Endodermal cell (in vitro differentiated cells): ENCODE measurements around the gene ADGRB2. TPM values are rescaled to one million over a fixed set of nuclear protein-coding genes. Genes with fewer than 3 reads are reported as not detected.

Experiments used
- DNase-seq: peaks from one replicate; pipeline ENCODE4 v3.0.0-alpha.2; 2017
- H3K27ac ChIP-seq: 2 replicates; pipeline ENCODE4 v1.5.1; 2013; ENCODE audit warnings: mild to moderate bottlenecking, low read depth, low read length, moderate library complexity
- H3K27me3 ChIP-seq: 2 replicates; pipeline ENCODE4 v1.6.1; 2013; ENCODE audit warnings: mild to moderate bottlenecking, low read length, moderate library complexity; ENCODE audit not compliant: insufficient read depth, control insufficient read depth, poor library complexity, severe bottlenecking
- H3K36me3 ChIP-seq: 2 replicates; pipeline ENCODE4 v1.7.0; 2013; ENCODE audit warnings: mild to moderate bottlenecking, low read length, moderate library complexity; ENCODE audit not compliant: control insufficient read depth, insufficient read depth
- H3K4me1 ChIP-seq: one replicate; pipeline ENCODE4 v1.7.0; 2013; ENCODE audit warnings: low read length; ENCODE audit not compliant: control insufficient read depth, insufficient read depth
- H3K4me3 ChIP-seq: 2 replicates; pipeline ENCODE4 v1.5.1; 2013; ENCODE audit warnings: mild to moderate bottlenecking, low read length, moderate library complexity
- H3K9ac ChIP-seq: 2 replicates; pipeline ENCODE4 v1.6.1; 2013; ENCODE audit warnings: mild to moderate bottlenecking, low read length, moderate library complexity; ENCODE audit not compliant: poor library complexity, severe bottlenecking; ENCODE audit errors: extremely low read depth
- H3K9me3 ChIP-seq: 2 replicates; pipeline ENCODE4 v1.6.1; 2013; ENCODE audit warnings: mild to moderate bottlenecking, low read length, moderate library complexity; ENCODE audit not compliant: control insufficient read depth
- H3K27ac Mint-ChIP-seq: 2 replicates; pipeline ENCODE4 v1.8.0; 2020; ENCODE audit warnings: mixed read lengths
- H3K27me3 Mint-ChIP-seq: 2 replicates; pipeline ENCODE4 v1.8.0; 2021; ENCODE audit warnings: mild to moderate bottlenecking, mixed read lengths; ENCODE audit not compliant: insufficient read depth
- H3K36me3 Mint-ChIP-seq: 2 replicates; pipeline ENCODE4 v1.8.0; 2020; ENCODE audit warnings: low read depth, mixed read lengths
- H3K4me1 Mint-ChIP-seq: 2 replicates; pipeline ENCODE4 v1.8.0; 2020; ENCODE audit warnings: mixed read lengths
- H3K4me3 Mint-ChIP-seq: 2 replicates; pipeline ENCODE4 v1.8.0; 2020; ENCODE audit warnings: mild to moderate bottlenecking, moderate library complexity, mixed read lengths
- H3K9me3 Mint-ChIP-seq: 2 replicates; pipeline ENCODE4 v1.8.0; 2020; ENCODE audit warnings: mild to moderate bottlenecking, mixed read lengths
- WGBS, 2 experiments: methylation state at CpG; one replicate each; pipeline versions ENCODE4 v1.1.5 to v1.1.7; 2013; ENCODE audit warnings: missing lambda C conversion rate in 2 of 2, mixed read lengths in 1 of 2; ENCODE audit not compliant: insufficient coverage in 1 of 2, insufficient read length in 1 of 2; 5-methylcytosine and 5-hydroxymethylcytosine counted together
- total RNA-seq, 2 donors: library from RNA; stranded (reverse); fragmentation: NEBNext Ultra II Directional in 1 of 2; extraction: Animal tissue kit (Norgen Biotek cat#: 25700) in 1 of 2; gene quantifications; 2 replicates in 1 of 2; 3 replicates in 1 of 2; pipeline ENCODE4 v1.2.1, GENCODE V29; 2021
- TF ChIP-seq, protein P1 (sequence below): fragments of 200-600 bp; sonication (generic); conservative IDR thresholded peaks from 2 replicates; pipeline ENCODE4 v1.5.0; 2021; ENCODE audit warnings: antibody characterized with exemption, mild to moderate bottlenecking

Gene ADGRB2
- total RNA-seq, 2 donors from 2014 or later, result 13.1 to 22.7 TPM

- Histone ChIP-seq H3K4me3 (no peak overlapping the region), H3K27me3 (peaks cover 12% of the 10 kb centered on the region), H3K27ac (no peak overlapping the region), H3K36me3 (no peaks in the 10 kb centered on the region), H3K4me1 (peaks cover 11% of the 10 kb centered on the region), H3K9me3 (no peaks in the 10 kb centered on the region), H3K9ac (no peak overlapping the region)
- no peak overlapping the region for H3K4me3 Mint-ChIP-seq
- no peak overlapping the region for H3K27ac Mint-ChIP-seq
- H3K9me3 Mint-ChIP-seq, result no peaks in the 10 kb centered on the region
- WGBS, 2 experiments, result 87 to 89% methylated on average over 6 to 7 of the region's 7 CpGs
- no peaks in the 10 kb centered on the region for H3K36me3 Mint-ChIP-seq
- TF ChIP-seq, protein P1, sequence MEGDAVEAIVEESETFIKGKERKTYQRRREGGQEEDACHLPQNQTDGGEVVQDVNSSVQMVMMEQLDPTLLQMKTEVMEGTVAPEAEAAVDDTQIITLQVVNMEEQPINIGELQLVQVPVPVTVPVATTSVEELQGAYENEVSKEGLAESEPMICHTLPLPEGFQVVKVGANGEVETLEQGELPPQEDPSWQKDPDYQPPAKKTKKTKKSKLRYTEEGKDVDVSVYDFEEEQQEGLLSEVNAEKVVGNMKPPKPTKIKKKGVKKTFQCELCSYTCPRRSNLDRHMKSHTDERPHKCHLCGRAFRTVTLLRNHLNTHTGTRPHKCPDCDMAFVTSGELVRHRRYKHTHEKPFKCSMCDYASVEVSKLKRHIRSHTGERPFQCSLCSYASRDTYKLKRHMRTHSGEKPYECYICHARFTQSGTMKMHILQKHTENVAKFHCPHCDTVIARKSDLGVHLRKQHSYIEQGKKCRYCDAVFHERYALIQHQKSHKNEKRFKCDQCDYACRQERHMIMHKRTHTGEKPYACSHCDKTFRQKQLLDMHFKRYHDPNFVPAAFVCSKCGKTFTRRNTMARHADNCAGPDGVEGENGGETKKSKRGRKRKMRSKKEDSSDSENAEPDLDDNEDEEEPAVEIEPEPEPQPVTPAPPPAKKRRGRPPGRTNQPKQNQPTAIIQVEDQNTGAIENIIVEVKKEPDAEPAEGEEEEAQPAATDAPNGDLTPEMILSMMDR, result no peak
- H3K27me3 Mint-ChIP-seq, result peaks cover 12% of the 10 kb centered on the region
- peaks cover 10% of the 10 kb centered on the region for H3K4me1 Mint-ChIP-seq
- DNase-seq, result no peak
Measured at GRCh38 chr1:31700468-31701090, 63.6 kb downstream of the ADGRB2 start.

DNA sequence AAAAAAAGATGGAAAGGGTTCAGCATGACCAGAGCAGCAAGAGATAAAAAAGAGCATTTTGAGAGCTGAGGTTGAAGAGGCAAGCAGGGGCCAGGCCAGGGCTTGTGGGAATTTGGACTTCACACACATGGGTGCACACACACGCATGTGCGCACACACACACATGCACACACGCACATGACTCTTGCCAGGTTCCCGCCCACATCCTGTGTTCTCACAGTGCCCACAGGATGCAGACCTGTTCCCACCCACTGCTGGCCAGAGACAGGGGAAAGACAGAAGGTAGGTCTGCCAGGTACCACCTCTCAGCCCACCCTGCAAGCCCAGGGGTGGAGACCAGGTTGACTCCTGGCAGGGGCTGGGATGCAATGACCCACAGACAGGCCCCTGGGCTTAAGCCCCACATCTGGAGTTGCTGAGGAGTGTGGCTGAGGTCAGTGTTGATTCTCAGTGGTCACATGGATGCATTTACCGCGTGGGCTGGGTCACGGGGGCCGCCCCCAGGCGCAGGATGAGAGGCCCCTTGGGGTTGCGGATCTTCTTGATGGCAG lies 64.7 kb downstream of the ADGRB2 start:
- no peaks in the 10 kb centered on the region for H3K9me3 Mint-ChIP-seq
- Histone ChIP-seq H3K4me1 (peaks cover 4% of the 10 kb centered on the region), H3K9ac (no peak overlapping the region), H3K9me3 (no peaks in the 10 kb centered on the region), H3K4me3 (no peak overlapping the region), H3K27ac (no peak overlapping the region), H3K27me3 (peaks cover 7% of the 10 kb centered on the region), H3K36me3 (no peaks in the 10 kb centered on the region)
- 89% methylated on average over 10 of the region's 10 CpGs; no CpG with 5 or more reads in 1 of the 2 experiments for WGBS, 2 experiments
- DNase-seq, result no peak
- H3K27ac Mint-ChIP-seq, result no peak overlapping the region
- H3K36me3 Mint-ChIP-seq, result no peaks in the 10 kb centered on the region
- H3K27me3 Mint-ChIP-seq, result peaks cover 6% of the 10 kb centered on the region
- peaks cover 1% of the 10 kb centered on the region for H3K4me1 Mint-ChIP-seq
- H3K4me3 Mint-ChIP-seq, result no peak overlapping the region
- TF ChIP-seq, protein P1, result no peak

DNA sequence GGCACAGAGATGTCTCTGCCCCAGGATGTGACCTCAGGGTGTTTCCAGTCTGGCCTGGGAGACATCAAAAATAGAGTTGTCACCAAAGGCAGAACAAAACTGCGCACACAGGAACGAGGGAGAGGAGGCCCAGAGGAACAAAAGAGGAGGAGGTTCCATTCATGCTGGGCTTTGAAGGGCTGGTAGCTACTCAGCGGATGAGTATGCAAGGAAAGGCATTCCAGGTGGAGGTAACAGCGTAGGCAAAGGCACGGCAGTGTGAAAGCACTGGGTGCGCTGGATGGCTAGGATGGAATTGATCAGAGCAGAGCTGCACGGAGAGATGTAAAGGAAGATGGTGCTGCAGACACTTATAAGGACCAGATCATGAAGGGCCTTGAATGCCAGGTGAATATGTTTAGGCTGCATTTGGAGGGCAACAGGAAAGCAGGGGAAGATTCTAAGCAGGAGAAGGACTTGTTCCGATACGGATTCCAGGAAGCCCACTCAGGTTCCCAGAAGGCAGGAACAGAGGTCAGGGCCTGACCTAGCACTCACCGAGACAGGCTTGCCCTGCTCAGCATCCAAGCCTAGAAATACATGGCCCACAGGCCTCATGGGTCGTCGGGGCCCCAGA lies 66.7 kb downstream of the ADGRB2 start:
- 90 to 93% methylated on average over 12 of the region's 12 CpGs for WGBS, 2 experiments
- Mint-ChIP-seq H3K4me1 (no peaks in the 10 kb centered on the region), H3K27ac (no peak overlapping the region), H3K36me3 (no peaks in the 10 kb centered on the region), H3K4me3 (no peak overlapping the region), H3K27me3 (no peaks in the 10 kb centered on the region), H3K9me3 (no peaks in the 10 kb centered on the region)
- Histone ChIP-seq H3K27ac (no peak overlapping the region), H3K27me3 (no peaks in the 10 kb centered on the region), H3K4me1 (no peaks in the 10 kb centered on the region), H3K9ac (no peak overlapping the region), H3K9me3 (no peaks in the 10 kb centered on the region), H3K4me3 (no peak overlapping the region), H3K36me3 (no peaks in the 10 kb centered on the region)
- TF ChIP-seq, protein P1, result no peak
- DNase-seq, result no peak
